GM23248 (cell line): ENCODE results near the gene SUN2. TPM values are rescaled to one million over a fixed set of nuclear protein-coding genes. Genes with fewer than 3 reads are reported as not detected.
A peak's percentile ranks its signal among the peaks of the same experiment; 100 is the strongest.

Source experiments
- DNase-seq: peaks from one replicate; pipeline ENCODE4 v3.0.0-alpha.2; 2015
- H2AFZ ChIP-seq: fragments of 200-600 bp; sonication (generic); 2 replicates; pipeline ENCODE4 v1.6.1; 2016; ENCODE audit warnings: antibody characterized with exemption
- H3F3A ChIP-seq: fragments of 200-600 bp; sonication (generic); 2 replicates; pipeline ENCODE4 v1.6.1; 2016; ENCODE audit warnings: mild to moderate bottlenecking, antibody characterized with exemption, mixed run types; ENCODE audit not compliant: insufficient read depth
- H3K27ac ChIP-seq: fragments of 200-600 bp; sonication (generic); 2 replicates; pipeline ENCODE4 v1.5.1; 2016; ENCODE audit warnings: mild to moderate bottlenecking
- H3K27me3 ChIP-seq: fragments of 200-600 bp; sonication (generic); replicated peaks from 2 replicates; pipeline ENCODE4 v1.6.1; 2016; ENCODE audit warnings: mild to moderate bottlenecking; ENCODE audit not compliant: insufficient read depth
- H3K36me3 ChIP-seq: fragments of 200-600 bp; sonication (generic); 2 replicates; pipeline ENCODE4 v1.6.1; 2016; ENCODE audit warnings: low read depth, mild to moderate bottlenecking
- H3K4me1 ChIP-seq: fragments of 200-600 bp; sonication (generic); 2 replicates; pipeline ENCODE4 v1.6.1; 2016; ENCODE audit warnings: mild to moderate bottlenecking; ENCODE audit not compliant: insufficient read depth
- H3K4me2 ChIP-seq: fragments of 200-600 bp; sonication (generic); one replicate; pipeline ENCODE4 v1.6.1; 2016; ENCODE audit warnings: mild to moderate bottlenecking; ENCODE audit not compliant: unreplicated experiment
- H3K4me3 ChIP-seq: fragments of 200-600 bp; sonication (generic); 2 replicates; pipeline ENCODE4 v1.5.1; 2016; ENCODE audit warnings: mild to moderate bottlenecking
- H3K79me2 ChIP-seq: fragments of 200-600 bp; sonication (generic); 2 replicates; pipeline ENCODE4 v1.6.1; 2016; ENCODE audit warnings: mild to moderate bottlenecking; ENCODE audit not compliant: insufficient read depth
- H3K9ac ChIP-seq: fragments of 200-600 bp; sonication (generic); 2 replicates; pipeline ENCODE4 v1.6.1; 2016; ENCODE audit warnings: mild to moderate bottlenecking
- H3K9me2 ChIP-seq: fragments of 200-600 bp; sonication (generic); 2 replicates; pipeline ENCODE4 v1.6.1; 2016; ENCODE audit warnings: mixed run types, mild to moderate bottlenecking, moderate library complexity; ENCODE audit not compliant: insufficient read depth
- H3K9me3 ChIP-seq: fragments of 200-600 bp; sonication (generic); one replicate; pipeline ENCODE4 v1.6.1; 2017; ENCODE audit warnings: low read depth
- H4K20me1 ChIP-seq: fragments of 200-600 bp; sonication (generic); 2 replicates; pipeline ENCODE4 v1.6.0; 2016; ENCODE audit not compliant: insufficient read depth
- EZH2 ChIP-seq: fragments of 200-600 bp; sonication (generic); IDR thresholded peaks from 2 replicates; pipeline ENCODE4 v1.6.1; 2018; ENCODE audit warnings: antibody characterized with exemption, mild to moderate bottlenecking; ENCODE audit not compliant: insufficient read depth, poor library complexity, severe bottlenecking
- EZH2phosphoT487 ChIP-seq: fragments of 200-600 bp; sonication (generic); IDR thresholded peaks from 2 replicates; pipeline ENCODE4 v1.6.1; 2018; ENCODE audit warnings: antibody characterized with exemption, moderate library complexity, mild to moderate bottlenecking, low read depth; ENCODE audit not compliant: insufficient read depth
- WGBS, 2 experiments: methylation state at CpG; one replicate each; pipeline ENCODE4 v1.1.6; 2015 to 2017; ENCODE audit warnings: low lambda C conversion rate in 2 of 2, low coverage in 1 of 2; ENCODE audit errors: missing lambda C conversion rate in 2 of 2; 5-methylcytosine and 5-hydroxymethylcytosine counted together
- in situ Hi-C: fragments of 300-500 bp; cut with MboI; formaldehyde crosslinking; loops from 2 replicates; pipeline ENCODE4 v1.15.0; 2020
- polyA plus RNA-seq: library from polyadenylated mRNA; unstranded; fragments of >200 nt; fragmentation: Nextera tagmentation; extraction: Ambion mirVana; gene quantifications from 2 replicates; pipeline ENCODE4 v1.2.1, GENCODE V29; 2016
- total RNA-seq: library from RNA; depleted of rRNA; stranded (reverse); fragments of >200 nt; shearing (Covaris generic); gene quantifications from 2 replicates; pipeline ENCODE4 v1.2.3, GENCODE V29; 2014

Gene SUN2
- total and polyA plus RNA-seq, 2 experiments from 2014 or later: 47.9 to 146 TPM

- Histone ChIP-seq H3K36me3 (peaks cover 15% of the 10 kb centered on the region; the same call in 1 of the 2 replicates), H3K9me3 (no peaks in the 10 kb centered on the region), H2AFZ (no peak overlapping the region), H3K79me2 (no peaks in the 10 kb centered on the region), H3K9ac (no peak overlapping the region), H3K9me2 (no peaks in the 10 kb centered on the region), H3K4me1 (peaks cover 4% of the 10 kb centered on the region), H3K27me3 (no peaks in the 10 kb centered on the region), H3K4me2 (no peak overlapping the region), H3K4me3 (no peak overlapping the region), H4K20me1 (no peaks in the 10 kb centered on the region), H3K27ac (no peak overlapping the region), H3F3A (peaks cover 13% of the 10 kb centered on the region)
- TF ChIP-seq EZH2phosphoT487 (no peak), EZH2 (no peak)
- no peak for DNase-seq
- 81 to 84% methylated on average over 6 to 7 of the region's 7 CpGs for WGBS, 2 experiments
- in situ Hi-C loops: no loop called here
Observed at GRCh38 chr22:38735126-38735464, 20.7 kb downstream of the SUN2 start.

GRCh38 chr22:38734421-38735100, 21.2 kb downstream of the SUN2 start:
- Histone ChIP-seq H3F3A (peaks cover 13% of the 10 kb centered on the region), H3K27ac (no peak overlapping the region), H3K9me2 (no peaks in the 10 kb centered on the region), H3K79me2 (no peaks in the 10 kb centered on the region), H3K9ac (no peak overlapping the region), H3K27me3 (no peaks in the 10 kb centered on the region), H3K36me3 (peaks cover 15% of the 10 kb centered on the region; the same call in 1 of the 2 replicates), H3K4me3 (no peak overlapping the region), H3K9me3 (no peaks in the 10 kb centered on the region), H3K4me2 (no peak overlapping the region), H4K20me1 (no peaks in the 10 kb centered on the region), H3K4me1 (peaks cover 4% of the 10 kb centered on the region), H2AFZ (no peak overlapping the region)
- no peak for DNase-seq
- WGBS, 2 experiments: 87 to 89% methylated on average over 13 of the region's 13 CpGs
- TF ChIP-seq EZH2phosphoT487: no peak
- TF ChIP-seq EZH2: no peak
- in situ Hi-C loops: no loop called here

GRCh38 chr22:38733724-38734381, 21.9 kb downstream of the SUN2 start:
- Histone ChIP-seq H3K36me3 (peaks cover 12% of the 10 kb centered on the region; the same call in 1 of the 2 replicates), H3K27me3 (no peaks in the 10 kb centered on the region), H3F3A (peaks cover 13% of the 10 kb centered on the region), H3K4me3 (no peak overlapping the region), H3K4me1 (peaks cover 4% of the 10 kb centered on the region), H3K9me3 (no peaks in the 10 kb centered on the region), H3K27ac (no peak overlapping the region), H4K20me1 (no peaks in the 10 kb centered on the region), H3K79me2 (no peaks in the 10 kb centered on the region), H3K9me2 (no peaks in the 10 kb centered on the region), H2AFZ (no peak overlapping the region), H3K4me2 (no peak overlapping the region), H3K9ac (no peak overlapping the region)
- no peak for TF ChIP-seq EZH2
- TF ChIP-seq EZH2phosphoT487: no peak
- WGBS, 2 experiments: 53 to 61% methylated on average over 8 of the region's 8 CpGs
- in situ Hi-C loops: no loop called here
- peak; percentile 32 for DNase-seq

- H3K27ac ChIP-seq: no peak overlapping the region
- TF ChIP-seq EZH2 (no peak), EZH2phosphoT487 (no peak)
- H3K79me2 ChIP-seq: no peaks in the 10 kb centered on the region
- H2AFZ ChIP-seq: no peak overlapping the region
- H3K4me1 ChIP-seq: peaks cover 4% of the 10 kb centered on the region
- peaks cover 13% of the 10 kb centered on the region for H3F3A ChIP-seq
- peak; percentile 48 for DNase-seq
- H3K9me3 ChIP-seq: no peaks in the 10 kb centered on the region
- H3K9ac ChIP-seq: no peak overlapping the region
- H4K20me1 ChIP-seq: no peaks in the 10 kb centered on the region
- H3K9me2 ChIP-seq: no peaks in the 10 kb centered on the region
- no peaks in the 10 kb centered on the region for H3K27me3 ChIP-seq
- WGBS, 2 experiments: 66 to 67% methylated on average over 4 of the region's 4 CpGs
- no peak overlapping the region for H3K4me3 ChIP-seq
- H3K36me3 ChIP-seq: peaks cover 10% of the 10 kb centered on the region; the same call in 1 of the 2 replicates
- H3K4me2 ChIP-seq: no peak overlapping the region
- in situ Hi-C loops: no loop called here
Observed at GRCh38 chr22:38733329-38733723, 22.5 kb downstream of the SUN2 start.
